ENCODE results near the gene IQUB. TPM values are rescaled to one million over a fixed set of nuclear protein-coding genes. Genes with fewer than 3 reads are reported as not detected.

The IQUB gene
- polyA plus RNA-seq (2012; ENCODE audit: insufficient read depth, insufficient read length): not detected

DNA sequence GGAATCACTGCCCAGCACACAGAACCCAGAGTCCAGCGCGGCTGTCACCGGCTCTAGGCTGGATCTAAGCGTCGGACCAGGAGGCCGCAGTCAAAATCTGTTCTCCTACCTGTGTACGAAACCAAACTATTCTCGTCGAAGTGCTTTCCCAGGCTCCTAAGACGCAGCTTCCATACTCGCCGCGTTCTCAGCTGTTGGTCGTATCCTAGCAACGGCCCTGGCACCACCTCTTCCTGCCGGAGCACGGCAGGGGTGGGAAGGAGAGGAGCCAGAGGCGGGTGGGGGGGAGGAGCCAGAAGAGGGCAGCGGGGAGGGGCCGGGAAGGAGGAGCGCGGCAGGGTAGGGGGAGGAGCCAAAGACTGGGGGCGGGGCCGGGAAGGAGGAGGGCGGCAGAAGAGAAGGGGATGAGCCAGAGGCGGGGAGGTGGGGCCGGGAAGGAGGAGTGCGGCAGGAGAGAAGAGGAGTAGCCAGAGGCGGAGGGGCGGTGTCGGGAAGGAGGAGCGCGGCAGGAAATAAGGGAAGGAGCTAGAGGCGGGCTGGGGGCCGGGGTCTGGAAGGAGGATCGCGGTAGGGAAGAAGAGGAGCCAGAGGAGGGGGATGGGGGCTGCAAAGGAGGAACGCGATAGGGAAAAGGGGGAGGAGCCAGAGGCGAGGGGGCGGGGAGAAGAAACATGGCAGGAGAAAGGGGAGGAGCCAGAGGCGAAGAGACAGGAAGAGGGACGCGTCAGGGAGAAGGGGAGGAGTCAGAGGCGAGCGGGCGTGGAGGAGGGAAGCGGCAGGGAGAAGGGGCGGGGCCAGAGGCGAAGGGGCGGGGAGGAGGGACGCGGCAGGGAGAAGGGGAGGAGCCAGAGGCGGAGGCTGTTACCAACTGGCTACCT lies at the start of gene IQUB:
TSS of gene IQUB (minus strand) at position 213 of the 878 bp plus-strand sequence. CDS start 22,255 bp downstream, outside the sequence.
- peak; percentile 88 for DNase-seq (ENCODE audit: low read depth, low spot score)
- H3K4me3 ChIP-seq (ENCODE audit: low read length): peak within 1 kb of the TSS; percentile 56

DNA sequence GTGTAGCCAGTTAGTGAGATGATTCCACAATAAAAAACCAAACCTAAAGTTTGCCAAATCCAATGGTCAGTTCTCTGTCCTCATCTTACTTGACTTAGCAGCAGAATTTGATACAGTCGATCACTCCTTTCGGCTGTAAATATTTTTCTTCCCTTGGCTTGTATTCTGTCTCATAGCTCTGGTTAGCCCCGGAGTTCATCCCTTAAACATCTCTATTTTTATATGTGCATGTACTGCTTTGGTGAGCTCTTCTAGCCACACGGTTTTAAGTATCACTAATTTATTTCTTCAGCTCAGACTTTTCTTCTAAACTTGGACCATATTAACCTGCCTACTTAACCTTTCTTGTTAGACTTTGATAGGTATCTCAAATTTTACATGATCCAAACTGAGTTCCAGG lies 49.4 kb upstream of the IQUB start:
- H3K4me3 ChIP-seq (ENCODE audit: low read length): no peak overlapping the region
- DNase-seq (ENCODE audit: low read depth, low spot score): no peak

DNA sequence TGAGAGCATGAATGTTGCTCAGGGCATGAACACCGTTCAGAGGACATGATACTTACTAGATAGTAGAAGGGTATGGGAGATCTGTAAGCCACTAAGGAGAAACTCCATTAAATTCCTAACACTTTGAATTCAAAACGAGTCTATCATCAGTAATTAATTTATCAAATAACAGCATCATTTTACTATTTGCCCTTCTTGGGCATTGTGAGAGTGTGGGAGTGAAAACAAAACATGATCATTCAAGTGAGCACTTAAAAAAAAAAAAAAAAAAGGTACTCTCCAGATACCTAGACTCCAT lies 46.7 kb upstream of the IQUB start:
- no peak for DNase-seq (ENCODE audit: low read depth, low spot score)
- H3K4me3 ChIP-seq (ENCODE audit: low read length): no peak overlapping the region

DNA sequence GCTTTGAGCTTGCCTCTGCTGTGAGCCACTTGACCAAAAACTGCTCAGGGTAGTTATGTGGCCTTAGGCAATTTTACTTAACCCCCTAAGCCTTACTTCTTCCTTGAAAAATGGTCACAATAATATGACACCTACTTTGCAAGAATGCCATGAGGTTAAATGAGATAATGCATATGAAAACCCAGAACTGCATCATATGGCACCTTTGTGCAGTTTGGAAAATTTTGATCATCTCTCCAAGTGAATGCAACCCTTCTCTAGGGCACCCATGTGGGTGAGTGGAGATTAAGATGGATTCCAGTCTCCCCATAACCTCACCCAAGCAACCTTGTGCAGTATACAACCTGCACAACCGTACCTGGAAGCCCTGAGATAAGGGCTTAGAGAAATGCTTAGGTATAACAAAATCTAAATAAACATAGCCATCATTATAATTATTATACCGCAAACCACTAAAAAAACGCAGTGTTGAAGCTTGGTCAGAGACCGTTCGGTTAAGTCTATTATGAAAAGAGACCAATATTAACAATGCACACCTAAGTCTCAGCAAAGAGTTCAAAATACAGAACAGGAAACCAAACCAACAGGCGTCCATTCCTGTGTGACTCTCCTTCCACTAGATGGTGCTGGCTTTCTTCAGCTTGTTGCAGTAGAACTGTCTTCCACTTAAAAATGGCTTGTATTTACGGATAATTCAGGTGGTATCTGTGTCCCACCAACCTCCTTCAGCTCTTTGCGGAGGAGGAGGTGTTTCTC lies 46.2 kb upstream of the IQUB start:
- peak; percentile 53 for DNase-seq (ENCODE audit: low read depth, low spot score)
- no peak overlapping the region for H3K4me3 ChIP-seq (ENCODE audit: low read length)

DNA sequence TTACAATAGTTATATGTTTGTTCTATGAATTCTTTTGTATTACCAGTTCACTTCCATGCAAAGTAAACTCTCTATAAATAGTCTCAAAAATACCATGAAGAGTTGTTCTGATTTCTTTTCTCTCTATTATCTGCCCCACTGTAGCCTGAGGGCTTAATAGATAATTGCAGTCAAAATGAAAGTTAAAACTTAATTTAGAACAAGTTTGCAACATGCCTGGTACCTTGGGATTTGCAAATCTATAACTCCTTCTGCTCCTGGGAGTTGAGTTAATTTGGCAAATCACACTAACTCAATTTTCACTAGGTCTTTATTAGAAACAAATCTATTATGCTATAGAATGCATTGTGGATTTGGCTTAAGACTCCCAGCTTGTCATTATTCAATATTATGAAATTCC lies 45.0 kb upstream of the IQUB start:
- H3K4me3 ChIP-seq (ENCODE audit: low read length): no peak overlapping the region
- no peak for DNase-seq (ENCODE audit: low read depth, low spot score)

DNA sequence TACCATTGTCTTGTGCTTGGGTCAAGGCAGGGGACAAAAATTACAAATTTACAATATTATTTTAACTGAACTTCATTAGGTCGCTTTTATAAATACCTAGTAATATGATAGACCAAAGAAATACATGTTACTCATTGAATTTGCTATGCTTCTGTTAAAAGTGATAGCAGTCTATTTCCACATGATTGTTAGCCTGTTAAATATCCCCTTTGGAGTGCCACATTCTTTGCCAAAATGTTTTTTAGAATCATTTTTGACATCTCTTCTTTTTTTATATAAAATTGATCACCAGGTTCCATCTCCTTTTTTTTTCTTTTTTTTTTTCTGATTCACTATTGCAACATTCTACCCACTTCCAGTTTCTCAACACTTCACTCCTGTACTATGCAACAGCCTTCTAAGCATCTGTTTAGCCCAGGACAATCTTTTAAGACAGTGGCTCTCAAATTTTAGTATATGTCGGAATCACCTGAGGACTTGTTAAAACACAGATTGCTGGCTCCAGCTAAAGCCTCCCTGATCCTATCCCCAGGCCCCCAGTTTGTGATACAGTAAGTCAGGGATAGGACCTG lies 39.6 kb upstream of the IQUB start:
- H3K4me3 ChIP-seq (ENCODE audit: low read length): no peak overlapping the region
- no peak for DNase-seq (ENCODE audit: low read depth, low spot score)

DNA sequence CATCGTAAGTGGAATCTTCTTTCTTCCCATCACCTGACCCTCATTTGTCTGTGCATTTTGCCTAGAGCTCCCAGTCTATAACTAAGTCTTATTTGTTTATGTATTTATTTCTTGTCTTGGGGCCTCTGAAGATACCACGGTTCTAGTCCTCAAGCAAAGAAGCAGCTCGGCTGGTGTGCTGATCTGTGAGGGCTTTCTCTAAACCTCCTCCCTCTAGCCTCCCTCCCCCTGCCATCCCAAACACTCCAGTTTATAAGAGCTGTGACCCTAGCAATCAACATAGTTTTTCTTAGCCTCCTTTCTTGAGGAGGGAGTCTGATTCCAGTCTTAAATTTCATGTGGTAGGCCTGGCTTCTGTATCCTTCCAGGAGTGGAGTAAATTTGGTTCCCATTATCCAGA lies 38.9 kb upstream of the IQUB start:
- no peak for DNase-seq (ENCODE audit: low read depth, low spot score)
- H3K4me3 ChIP-seq (ENCODE audit: low read length): no peak overlapping the region

DNA sequence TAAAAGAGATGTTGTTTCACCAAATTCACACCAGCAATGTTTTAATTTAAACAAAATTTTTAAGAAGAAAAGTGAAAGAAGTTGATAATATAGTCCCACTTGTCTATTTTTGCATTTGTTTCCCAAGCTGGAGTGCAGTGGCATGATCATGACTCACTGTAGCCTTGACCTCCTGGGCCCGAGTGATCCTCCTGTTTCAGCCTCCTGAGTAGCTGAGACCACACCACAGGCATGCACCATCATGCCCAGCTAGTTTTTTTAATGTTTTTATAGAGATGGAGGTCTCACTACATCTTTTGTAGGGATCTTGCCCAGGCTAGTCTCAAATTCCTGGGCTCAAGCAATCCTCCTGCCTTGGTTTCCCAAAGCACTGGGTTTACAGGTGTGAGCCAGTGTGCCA lies 37.3 kb upstream of the IQUB start:
- H3K4me3 ChIP-seq (ENCODE audit: low read length): no peak overlapping the region
- no peak for DNase-seq (ENCODE audit: low read depth, low spot score)

DNA sequence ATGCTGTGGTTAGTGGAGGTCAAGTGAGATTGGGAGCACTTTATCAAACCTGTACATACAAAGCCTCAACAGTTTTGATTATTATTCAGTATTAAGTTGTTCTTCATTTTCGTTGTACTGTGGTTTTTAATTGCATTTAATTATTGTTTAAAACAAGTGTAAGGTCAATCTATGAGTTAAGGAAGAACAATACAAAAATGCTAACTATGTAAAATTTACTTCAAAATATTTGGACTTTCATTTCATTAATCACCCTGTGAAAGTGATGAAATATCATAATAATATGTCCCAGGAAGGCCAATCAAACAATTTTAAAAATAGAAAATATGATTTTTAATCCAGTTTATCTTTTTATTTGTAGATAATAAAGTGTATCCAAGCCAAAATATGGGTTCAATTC lies 36.8 kb upstream of the IQUB start:
- no peak for DNase-seq (ENCODE audit: low read depth, low spot score)
- H3K4me3 ChIP-seq (ENCODE audit: low read length): no peak overlapping the region

DNA sequence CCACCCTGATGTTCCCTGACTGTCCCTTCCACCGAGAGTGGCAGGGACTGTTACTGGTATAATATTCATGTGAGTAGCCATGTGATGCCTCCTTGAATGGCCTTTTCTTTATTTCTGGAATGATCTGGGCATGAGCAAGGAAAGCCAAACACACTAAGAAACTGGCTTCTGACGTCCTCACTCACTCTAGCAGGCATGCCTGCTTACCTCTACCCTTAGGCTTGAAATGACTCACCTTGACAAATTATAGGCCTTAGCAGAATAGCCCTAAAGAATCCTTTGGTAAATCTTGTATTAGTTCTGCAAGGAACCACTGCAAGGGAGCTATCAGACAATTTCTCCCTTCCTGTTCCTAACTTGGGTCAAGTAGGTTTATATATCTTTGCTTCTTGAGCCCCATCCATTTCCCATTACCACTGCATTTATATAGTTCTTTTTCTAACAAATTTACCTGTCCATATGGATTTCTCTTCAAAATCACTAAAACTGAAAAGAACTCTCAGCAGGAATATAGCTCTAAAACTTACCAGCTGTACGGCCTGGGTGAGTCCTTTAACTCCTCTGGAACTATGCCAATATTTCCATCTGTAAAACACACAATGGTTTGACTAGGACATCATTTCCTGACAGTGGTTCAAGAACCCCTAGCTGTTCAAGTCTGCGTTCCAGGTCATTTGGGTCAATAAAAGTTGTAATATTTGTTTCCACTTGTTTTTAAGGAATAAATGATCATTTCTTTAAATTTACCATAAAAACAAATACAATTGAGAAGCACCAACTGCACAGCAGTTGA lies 36.2 kb upstream of the IQUB start:
- DNase-seq (ENCODE audit: low read depth, low spot score): no peak
- no peak overlapping the region for H3K4me3 ChIP-seq (ENCODE audit: low read length)

DNA sequence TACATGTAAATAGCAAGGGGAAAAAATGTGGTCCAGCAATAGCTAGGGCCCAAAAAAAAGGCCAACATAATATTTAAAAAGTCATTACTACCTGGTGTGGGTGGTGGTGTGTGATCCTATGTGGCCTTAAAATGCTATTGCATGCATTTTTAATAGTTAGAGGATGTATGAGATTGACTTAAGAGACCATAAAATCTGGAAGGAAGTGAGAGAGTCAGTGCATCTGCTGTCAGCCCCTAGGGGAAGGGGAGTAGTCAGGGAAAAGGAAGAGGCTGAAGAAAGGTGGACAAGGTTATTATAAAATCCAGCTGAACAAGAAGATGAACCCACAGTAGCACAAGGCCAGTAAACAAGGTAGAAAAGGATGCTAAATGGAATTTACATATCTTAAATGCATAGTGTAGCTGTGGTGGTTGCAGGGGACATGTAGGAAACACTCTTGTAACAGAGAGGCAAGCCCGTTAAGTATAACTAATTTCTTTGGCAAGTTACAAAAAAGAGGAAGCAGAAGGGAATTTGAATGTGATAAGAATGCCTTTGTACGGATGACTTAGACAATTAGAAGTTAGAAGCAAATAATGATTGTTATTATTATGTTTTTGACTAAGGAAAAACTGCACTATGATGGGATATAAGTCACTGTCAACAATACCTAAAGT lies 35.1 kb upstream of the IQUB start:
- DNase-seq (ENCODE audit: low read depth, low spot score): no peak

DNA sequence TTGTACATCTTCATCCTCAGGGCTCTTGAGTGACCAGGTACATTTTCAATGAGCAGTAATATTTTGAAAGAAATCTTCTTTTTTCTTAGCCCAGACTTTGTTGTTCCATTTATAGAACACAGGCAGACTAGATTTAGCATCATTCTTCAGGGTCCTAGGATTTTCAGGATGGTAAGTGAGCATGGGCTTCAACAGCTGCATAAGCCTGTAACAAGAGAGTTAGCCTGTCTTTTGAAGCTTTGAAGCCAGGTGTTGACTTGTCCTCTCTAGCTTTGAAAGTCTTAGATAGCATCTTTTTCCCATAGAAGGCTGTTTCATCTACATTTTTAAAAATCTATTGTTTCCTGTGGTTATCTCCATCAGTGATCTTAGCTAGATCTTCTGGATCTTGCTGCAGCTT lies 27.7 kb upstream of the IQUB start:
- peak; percentile 41 for DNase-seq (ENCODE audit: low read depth, low spot score)

More for the DNA sequence above, 35.1 kb upstream of the IQUB start:
- no peak overlapping the region for H3K4me3 ChIP-seq (ENCODE audit: low read length)

DNA sequence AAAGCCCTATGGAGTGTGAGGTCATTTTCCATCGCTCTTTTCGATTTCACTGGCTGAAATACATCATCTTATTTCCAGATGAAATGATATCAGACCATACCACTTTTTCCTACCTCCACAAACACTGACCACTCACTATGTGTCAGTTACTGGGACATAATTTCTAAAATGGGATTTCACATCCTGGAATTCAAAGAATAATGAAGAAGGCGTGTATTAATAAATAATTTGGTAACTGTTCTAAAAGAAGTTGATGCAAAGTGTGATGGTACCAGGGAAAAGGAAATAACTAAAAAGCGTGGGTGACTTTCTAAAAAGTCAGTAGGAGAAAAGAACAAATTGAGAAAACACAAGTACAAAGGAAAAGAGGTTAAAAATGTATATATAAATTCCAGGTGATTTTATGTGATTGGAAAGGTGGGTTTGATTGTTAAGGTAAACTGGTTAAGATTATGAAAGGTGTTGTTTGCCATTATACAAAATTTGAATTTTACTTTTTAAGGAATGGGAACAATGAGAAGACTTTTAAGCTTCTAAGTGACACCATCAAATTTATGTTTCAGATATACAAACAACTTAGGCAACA lies 24.0 kb upstream of the IQUB start:
- DNase-seq (ENCODE audit: low read depth, low spot score): no peak
- H3K4me3 ChIP-seq (ENCODE audit: low read length): peak overlapping the region; percentile 82

More for the DNA sequence above, 27.7 kb upstream of the IQUB start:
- no peak overlapping the region for H3K4me3 ChIP-seq (ENCODE audit: low read length)

DNA sequence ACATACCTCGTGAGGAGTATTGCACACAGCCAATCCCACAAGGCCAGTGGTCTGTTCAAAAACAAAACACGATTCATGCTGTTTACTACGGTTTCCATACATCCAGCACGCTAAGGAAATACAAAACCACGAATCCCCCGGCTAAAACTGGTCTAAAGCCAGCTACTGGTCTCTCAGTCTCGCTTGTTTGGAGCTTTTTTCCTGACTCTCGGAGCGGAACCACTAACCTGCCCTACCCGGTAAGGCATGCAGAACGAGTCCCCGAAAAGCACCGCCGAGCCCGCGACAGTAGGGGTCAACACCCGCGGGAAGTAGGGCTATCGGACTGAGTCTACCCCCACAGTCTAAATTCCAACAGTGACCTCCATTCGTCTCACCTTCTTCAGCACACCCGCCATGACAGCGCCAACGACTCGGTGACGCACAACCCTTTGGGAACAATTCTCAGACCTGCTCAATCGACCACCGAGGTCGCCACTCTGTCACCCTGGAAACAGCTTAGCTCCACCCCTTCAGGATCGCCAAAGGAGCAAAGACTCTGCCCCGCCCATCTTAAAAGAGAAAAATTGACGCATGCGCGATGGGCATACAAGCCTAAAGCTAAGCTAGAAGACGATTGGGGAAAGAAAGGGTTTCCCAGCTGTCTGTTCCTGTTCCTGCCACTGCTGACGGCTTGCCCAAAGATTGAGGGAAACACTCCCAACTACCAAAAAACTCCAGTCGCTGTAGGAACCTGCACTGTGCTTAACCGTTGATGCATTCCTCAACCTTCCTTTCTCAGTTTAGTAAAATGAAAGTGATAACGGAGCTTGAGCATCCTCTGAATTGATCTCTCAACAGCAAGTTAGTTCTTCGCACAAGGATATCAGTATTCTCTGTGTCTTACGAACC lies 23.2 kb upstream of the IQUB start, which contains the start of gene NDUFA5:
TSS of gene NDUFA5 (minus strand) at position 421 of the 891 bp plus-strand sequence. CDS start at position 398, 23 bp downstream.
- peak within 1 kb of the TSS; percentile 82 for H3K4me3 ChIP-seq (ENCODE audit: low read length)
- DNase-seq (ENCODE audit: low read depth, low spot score): peak; percentile 98

DNA sequence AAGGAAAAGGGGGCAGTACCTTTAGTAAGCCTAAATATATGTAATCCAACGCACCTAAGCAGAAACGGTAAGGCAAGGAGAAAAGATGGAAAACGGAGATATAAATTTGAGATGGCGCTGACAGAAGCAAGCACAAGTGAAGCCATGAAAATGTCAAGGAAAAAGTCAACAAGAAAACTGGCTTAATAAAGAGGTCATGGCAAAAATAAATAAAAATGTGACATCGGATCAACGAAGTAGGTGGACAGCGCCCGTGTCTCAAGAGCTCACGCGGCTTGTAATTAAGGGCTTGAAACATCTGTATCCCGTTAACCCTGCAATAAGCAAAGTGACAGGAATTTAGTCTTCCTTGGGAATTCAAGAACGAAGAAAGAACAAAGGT lies 22.6 kb upstream of the IQUB start:
- DNase-seq (ENCODE audit: low read depth, low spot score): no peak
- H3K4me3 ChIP-seq (ENCODE audit: low read length): peak overlapping the region; percentile 82

DNA sequence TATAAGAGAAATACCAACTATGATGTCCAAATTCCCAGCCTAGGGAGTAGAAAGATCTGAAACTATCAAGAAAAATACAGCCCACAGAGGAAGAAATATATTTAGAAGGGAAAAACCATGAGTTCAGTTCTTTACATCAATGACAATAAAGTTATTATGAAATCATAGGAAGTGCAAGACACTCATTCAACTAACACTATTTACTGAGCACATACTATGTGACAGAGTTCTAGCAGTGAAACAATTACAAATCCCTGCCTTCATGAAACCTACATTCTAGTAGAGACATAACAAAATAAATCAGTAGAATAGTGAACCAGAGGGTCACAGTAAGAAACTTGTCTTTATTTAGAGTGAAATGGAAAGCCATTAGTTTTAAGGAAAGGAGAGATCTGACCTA lies 21.1 kb upstream of the IQUB start:
- DNase-seq (ENCODE audit: low read depth, low spot score): no peak

DNA sequence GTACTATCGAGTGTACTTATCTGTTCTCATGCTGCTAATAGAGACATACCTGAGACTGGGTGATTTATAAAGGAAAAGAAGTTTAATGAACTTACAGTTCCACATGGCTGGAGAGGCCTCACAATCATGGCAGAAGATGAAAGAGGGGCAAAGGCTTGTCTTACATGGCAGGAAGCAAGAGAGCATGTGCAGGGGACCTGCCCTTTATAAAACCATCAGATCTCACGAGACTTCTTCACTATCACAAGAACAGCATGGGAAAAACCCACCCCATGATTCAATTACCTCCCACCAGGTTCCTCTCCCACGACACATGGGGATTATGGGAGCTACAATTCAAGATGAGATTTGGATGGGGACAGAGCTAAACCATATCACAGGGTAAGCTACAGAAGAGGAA lies 18.8 kb upstream of the IQUB start:
- no peak overlapping the region for H3K4me3 ChIP-seq (ENCODE audit: low read length)

More for the DNA sequence above, 21.1 kb upstream of the IQUB start:
- no peak overlapping the region for H3K4me3 ChIP-seq (ENCODE audit: low read length)

More for the DNA sequence above, 18.8 kb upstream of the IQUB start:
- no peak for DNase-seq (ENCODE audit: low read depth, low spot score)

Data from Jurkat, Clone E6-1 (cell line).